GM23338 (cell line): ENCODE measurements around the gene SPC24. TPM values are rescaled to one million over a fixed set of nuclear protein-coding genes. Genes with fewer than 3 reads are reported as not detected.
A peak's percentile ranks its signal among the peaks of the same experiment; 100 is the strongest.
"Not testable (repeated sequence)": the region's sequence is repeated elsewhere in the genome, so short reads cannot be mapped to it uniquely, and the experiment has no call there.

Experiments used
- ATAC-seq: fragments of 200-7000 bp; cut with Tn5 transposase; 3 replicates; pipeline ENCODE4 v1.9.1; 2020
- DNase-seq: peaks from one replicate; pipeline ENCODE4 v3.0.0-alpha.2; 2015; ENCODE audit warnings: low spot score
- H2AFZ ChIP-seq: fragments of 200-600 bp; sonication (generic); 2 replicates; pipeline ENCODE4 v1.8.0; 2016; ENCODE audit warnings: antibody characterized with exemption, mild to moderate bottlenecking, moderate library complexity
- H3F3A ChIP-seq: fragments of 200-600 bp; sonication (generic); replicated peaks from 2 replicates; pipeline ENCODE4 v1.8.0; 2017; ENCODE audit warnings: antibody characterized with exemption, mixed run types, low read depth
- H3K27ac ChIP-seq: fragments of 200-600 bp; sonication (generic); 2 replicates; pipeline ENCODE4 v1.6.1; 2016; ENCODE audit warnings: low read depth
- H3K27me3 ChIP-seq: fragments of 200-600 bp; sonication (generic); 2 replicates; pipeline ENCODE4 v1.8.0; 2016; ENCODE audit warnings: mild to moderate bottlenecking, mixed run types, moderate library complexity; ENCODE audit not compliant: insufficient read depth
- H3K36me3 ChIP-seq: fragments of 200-600 bp; sonication (generic); 2 replicates; pipeline ENCODE4 v1.8.0; 2016; ENCODE audit warnings: mild to moderate bottlenecking; ENCODE audit not compliant: insufficient read depth
- H3K4me1 ChIP-seq: fragments of 200-600 bp; sonication (generic); 2 replicates; pipeline ENCODE4 v1.8.0; 2016; ENCODE audit warnings: mild to moderate bottlenecking, moderate library complexity; ENCODE audit not compliant: insufficient read depth
- H3K4me2 ChIP-seq: fragments of 200-600 bp; sonication (generic); 2 replicates; pipeline ENCODE4 v1.7.1; 2017; ENCODE audit warnings: mixed run types
- H3K4me3 ChIP-seq: fragments of 200-600 bp; sonication (generic); 2 replicates; pipeline ENCODE4 v1.6.1; 2016; ENCODE audit warnings: mixed run types
- H3K79me2 ChIP-seq: fragments of 200-600 bp; sonication (generic); replicated peaks from 2 replicates; pipeline ENCODE4 v1.8.0; 2017; ENCODE audit warnings: mild to moderate bottlenecking; ENCODE audit not compliant: insufficient read depth
- H3K9me2 ChIP-seq: fragments of 200-600 bp; sonication (generic); 2 replicates; pipeline ENCODE4 v1.8.0; 2017; ENCODE audit not compliant: insufficient read depth
- H4K20me1 ChIP-seq: fragments of 200-600 bp; sonication (generic); replicated peaks from 2 replicates; pipeline ENCODE4 v1.8.0; 2017; ENCODE audit warnings: mild to moderate bottlenecking; ENCODE audit not compliant: insufficient read depth
- H3K27ac Mint-ChIP-seq: 2 replicates; pipeline ENCODE4 v1.8.0; 2020; ENCODE audit warnings: inconsistent platforms, mild to moderate bottlenecking, moderate library complexity, mixed read lengths
- H3K27me3 Mint-ChIP-seq: 3 replicates; pipeline ENCODE4 v1.8.0; 2022; ENCODE audit warnings: low read depth, mild to moderate bottlenecking, moderate library complexity, mixed read lengths, inconsistent platforms; ENCODE audit not compliant: insufficient read depth, poor library complexity
- H3K36me3 Mint-ChIP-seq: 3 replicates; pipeline ENCODE4 v1.8.0; 2021; ENCODE audit warnings: low read depth, mild to moderate bottlenecking, inconsistent platforms, moderate library complexity, mixed read lengths
- H3K4me1 Mint-ChIP-seq: 3 replicates; pipeline ENCODE4 v1.8.0; 2020; ENCODE audit warnings: mild to moderate bottlenecking, inconsistent platforms, mixed read lengths
- H3K4me3 Mint-ChIP-seq: 3 replicates; pipeline ENCODE4 v1.8.0; 2021; ENCODE audit warnings: moderate library complexity, mild to moderate bottlenecking, inconsistent platforms, mixed read lengths
- H3K9me3 Mint-ChIP-seq: 3 replicates; pipeline ENCODE4 v1.8.0; 2020; ENCODE audit warnings: moderate library complexity, mild to moderate bottlenecking, inconsistent platforms, mixed read lengths
- CREB1 ChIP-seq: fragments of 250-450 bp; sonication (Bioruptor Pico); IDR thresholded peaks from 2 replicates; pipeline ENCODE4 v1.5.0; 2020; ENCODE audit warnings: low read depth, mild to moderate bottlenecking, moderate library complexity
- ETS1 ChIP-seq: IDR thresholded peaks from 2 replicates; pipeline ENCODE4 v1.6.1; 2016; ENCODE audit warnings: antibody characterized with exemption
- EZH2phosphoT487 ChIP-seq: fragments of 200-600 bp; sonication (generic); IDR thresholded peaks from one replicate; pipeline ENCODE4 v1.8.1; 2018; ENCODE audit warnings: antibody characterized with exemption; ENCODE audit not compliant: unreplicated experiment
- REST ChIP-seq: IDR thresholded peaks from one replicate; pipeline ENCODE4 v1.6.1; 2018; ENCODE audit warnings: antibody characterized with exemption; ENCODE audit not compliant: unreplicated experiment
- ZNF114 ChIP-seq: fragments of 250-450 bp; sonication (Bioruptor Pico); IDR thresholded peaks from 2 replicates; pipeline ENCODE4 v1.5.0; 2020; ENCODE audit warnings: mild to moderate bottlenecking, moderate library complexity
- ZNF462 ChIP-seq: fragments of 250-450 bp; sonication (Bioruptor Pico); IDR thresholded peaks from 2 replicates; pipeline ENCODE4 v1.5.0; 2020; ENCODE audit warnings: mild to moderate bottlenecking, moderate library complexity
- polyA plus RNA-seq: library from polyadenylated mRNA; unstranded; fragments of >200 nt; fragmentation: Nextera tagmentation; extraction: Ambion mirVana; gene quantifications from 2 replicates; pipeline ENCODE4 v1.2.1, GENCODE V29; 2016
- total RNA-seq: library from RNA; depleted of rRNA; stranded (reverse); fragments of >200 nt; shearing (Covaris generic); gene quantifications from 2 replicates; pipeline ENCODE4 v1.2.3, GENCODE V29; 2014

SPC24 gene
- total and polyA plus RNA-seq, 2 experiments from 2014 or later, result 38.7 to 40.6 TPM

- Mint-ChIP-seq H3K4me1 (no peaks in the 10 kb centered on the region), H3K9me3 (no peaks in the 10 kb centered on the region), H3K4me3 (no peak overlapping the region), H3K36me3 (peaks cover 20% of the 10 kb centered on the region), H3K27ac (no peak overlapping the region), H3K27me3 (peaks cover 6% of the 10 kb centered on the region)
- no peak for DNase-seq
- Histone ChIP-seq H2AFZ (no peak overlapping the region), H3K9me2 (no peaks in the 10 kb centered on the region), H3K4me2 (no peak overlapping the region), H3K4me1 (no peaks in the 10 kb centered on the region), H3K27me3 (no peaks in the 10 kb centered on the region), H3K79me2 (no peaks in the 10 kb centered on the region), H3K36me3 (0 out of 2 replicates have a peak, but pooled peaks cover 8% of the 10 kb centered on the region), H4K20me1 (no peaks in the 10 kb centered on the region), H3K27ac (peak overlapping the region; percentile 73; the same call in 1 of the 2 replicates), H3K4me3 (no peak overlapping the region), H3F3A (peaks cover 9% of the 10 kb centered on the region; the same call in 1 of the 2 replicates)
- TF ChIP-seq CREB1 (CRISPR knock-in tag) (no peak), ETS1 (no peak), ZNF114 (CRISPR knock-in tag) (no peak), ZNF462 (CRISPR knock-in tag) (no peak), REST (no peak), EZH2phosphoT487 (no peak)
- ATAC-seq, result no peak
Observed at GRCh38 chr19:11164296-11164695, 8.7 kb upstream of the SPC24 start.

- not testable (repeated sequence) for H3K4me2 ChIP-seq, DNase-seq, H4K20me1 ChIP-seq, H3K4me1 Mint-ChIP-seq, H3K9me2 ChIP-seq, H3K36me3 ChIP-seq, H3K27ac ChIP-seq, ATAC-seq, H3K4me3 Mint-ChIP-seq, H3K27ac Mint-ChIP-seq, H3K9me3 Mint-ChIP-seq, H3K27me3 ChIP-seq, H3K36me3 Mint-ChIP-seq, H2AFZ ChIP-seq, H3K79me2 ChIP-seq, H3K4me3 ChIP-seq, H3K4me1 ChIP-seq
- H3K27me3 Mint-ChIP-seq, result peaks cover 16% of the 10 kb centered on the region
- peaks cover 14% of the 10 kb centered on the region; the same call in 1 of the 2 replicates for H3F3A ChIP-seq
Observed at GRCh38 chr19:11160440-11160768, 4.8 kb upstream of the SPC24 start.
